ENCODE results near the gene OSBPL6. TPM values are rescaled to one million over a fixed set of nuclear protein-coding genes. Genes with fewer than 3 reads are reported as not detected.

OSBPL6 gene
- total RNA-seq, 1 donor from 2014 or later: 1.8 TPM

- DNase-seq (ENCODE audit: low spot score) (no peak), ATAC-seq (no peak)
- intact Hi-C loops (cut with DNase I): no loop called here
These were observed 71.5 kb downstream of the OSBPL6 start for GRCh38 chr2:178265851-178266250.

- intact Hi-C loops (cut with DNase I): no loop called here
- no peak for DNase-seq (ENCODE audit: low spot score)
- ATAC-seq: no peak
These were observed 72.1 kb downstream of the OSBPL6 start for GRCh38 chr2:178266445-178266844.

DNA sequence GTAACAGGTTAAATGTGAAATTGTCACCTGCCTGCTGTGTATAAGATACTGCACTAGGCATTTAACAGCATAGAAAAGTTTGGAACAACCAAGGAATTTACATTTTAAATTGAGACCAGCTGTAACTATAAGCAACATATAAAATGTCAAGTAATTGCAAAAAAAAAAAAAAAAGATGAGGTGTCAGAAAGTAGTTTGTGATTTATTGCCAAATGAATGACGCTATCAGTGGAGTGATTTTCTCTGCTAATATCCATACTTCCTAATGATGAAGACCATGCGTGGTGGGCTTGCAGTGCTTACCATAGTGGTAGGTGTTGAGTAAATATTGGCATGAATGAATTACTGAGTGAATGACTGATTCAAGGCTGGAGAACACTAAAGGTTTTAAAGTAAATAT is 73.3 kb downstream of the OSBPL6 start:
- intact Hi-C loops (cut with DNase I): no loop called here
- ATAC-seq: no peak
- DNase-seq (ENCODE audit: low spot score): no peak

- intact Hi-C loops (cut with DNase I): no loop called here
- ATAC-seq: no peak
- DNase-seq (ENCODE audit: low spot score): no peak
These were observed 74.1 kb downstream of the OSBPL6 start for GRCh38 chr2:178268435-178268834.

- ATAC-seq (no peak), DNase-seq (ENCODE audit: low spot score) (no peak)
- intact Hi-C loops (cut with DNase I): no loop called here
These were observed 75.3 kb downstream of the OSBPL6 start for GRCh38 chr2:178269438-178270224.

GRCh38 chr2:178270338-178270737 is 76.0 kb downstream of the OSBPL6 start:
- intact Hi-C loops (cut with DNase I): no loop called here
- DNase-seq (ENCODE audit: low spot score) (no peak), ATAC-seq (no peak)

- intact Hi-C loops (cut with DNase I): no loop called here
- no peak for DNase-seq (ENCODE audit: low spot score)
- ATAC-seq: no peak
These were observed 76.8 kb downstream of the OSBPL6 start for GRCh38 chr2:178271094-178271493.

DNA sequence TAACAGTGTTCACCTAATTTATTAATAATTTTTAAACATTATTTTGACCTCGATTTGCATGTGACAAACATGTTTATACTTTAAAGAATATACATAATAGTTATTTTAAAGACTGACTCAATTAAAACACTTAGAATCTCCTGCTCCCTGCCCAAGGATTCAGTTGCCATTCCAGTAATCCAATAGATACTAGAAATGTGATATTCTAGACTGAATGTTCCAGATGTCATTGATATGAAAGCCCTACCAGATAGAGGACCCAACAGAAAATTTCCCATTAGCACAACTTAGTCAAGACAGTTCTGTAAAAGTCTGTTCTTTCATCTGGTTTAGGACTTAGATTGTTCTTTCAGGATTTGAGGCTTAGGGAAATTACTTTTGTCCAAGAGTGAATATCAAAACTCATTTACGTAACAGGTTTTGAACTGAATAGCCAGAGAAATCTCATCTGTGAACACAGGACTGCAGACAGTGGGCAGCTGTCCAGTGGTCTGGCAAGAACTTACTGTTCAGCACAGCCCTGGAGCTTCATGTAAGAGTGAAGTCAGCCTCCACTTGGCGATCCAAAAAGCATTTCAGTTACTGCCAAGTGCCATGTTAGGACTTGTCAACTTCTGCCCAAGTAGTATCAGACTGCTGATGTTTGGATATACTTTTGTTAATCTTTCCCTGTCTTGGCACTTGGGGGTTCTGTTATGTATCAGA is 77.5 kb downstream of the OSBPL6 start:
- peak; percentile 92 for ATAC-seq
- intact Hi-C loops (cut with DNase I): no loop called here
- peak; percentile 81 for DNase-seq (ENCODE audit: low spot score)

GRCh38 chr2:178273787-178274360 is 79.6 kb downstream of the OSBPL6 start:
- intact Hi-C loops (cut with DNase I): no loop called here
- DNase-seq (ENCODE audit: low spot score) (no peak), ATAC-seq (no peak)

DNA sequence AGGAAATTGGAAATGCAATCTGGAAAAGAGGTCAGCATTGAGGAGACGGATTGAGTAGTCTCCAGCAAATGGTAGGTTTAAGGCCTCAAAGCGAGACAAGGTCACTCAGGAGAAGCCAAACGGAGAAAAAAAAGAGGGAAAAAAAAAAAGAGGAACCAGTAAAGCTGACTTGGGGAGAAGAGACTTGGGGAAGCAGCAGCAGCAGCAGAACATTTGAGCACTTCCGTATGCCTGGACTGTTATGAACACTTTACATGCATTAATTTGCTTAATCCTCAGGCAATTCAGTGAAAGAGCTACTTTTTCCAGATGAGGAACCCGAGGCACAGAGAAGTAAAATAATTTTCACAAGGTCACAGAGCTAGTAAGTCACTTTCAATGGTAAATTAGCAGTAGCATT is 81.3 kb downstream of the OSBPL6 start:
- no peak for DNase-seq (ENCODE audit: low spot score)
- intact Hi-C loops (cut with DNase I): no loop called here
- peak; percentile 31 for ATAC-seq

DNA sequence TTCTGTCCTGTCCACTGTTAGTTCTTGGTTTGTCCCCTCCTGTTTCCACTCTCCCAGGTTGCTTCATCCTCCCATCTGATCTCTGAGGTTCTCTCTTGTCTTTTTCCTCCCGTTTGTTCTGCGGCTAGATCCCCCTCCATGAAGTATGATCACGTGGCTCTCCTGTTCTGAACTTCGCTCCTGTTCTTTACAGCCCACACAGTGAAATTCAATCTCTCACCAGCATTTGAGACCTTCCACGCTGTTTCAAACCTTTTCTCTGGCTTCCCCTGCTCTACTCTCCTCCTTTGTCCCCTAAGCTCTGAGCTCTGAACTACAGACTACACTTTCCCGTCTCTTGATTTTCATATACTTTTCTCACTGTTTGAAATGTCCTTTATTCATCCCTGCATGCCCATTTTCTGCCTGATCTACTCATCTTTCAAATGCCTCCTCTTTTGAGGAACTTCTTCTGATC is 83.5 kb downstream of the OSBPL6 start:
- ATAC-seq (no peak), DNase-seq (ENCODE audit: low spot score) (no peak)
- intact Hi-C loops (cut with DNase I): no loop called here

GRCh38 chr2:178279142-178279541 is 84.8 kb downstream of the OSBPL6 start:
- intact Hi-C loops (cut with DNase I): no loop called here
- DNase-seq (ENCODE audit: low spot score): no peak
- ATAC-seq: no peak

DNA sequence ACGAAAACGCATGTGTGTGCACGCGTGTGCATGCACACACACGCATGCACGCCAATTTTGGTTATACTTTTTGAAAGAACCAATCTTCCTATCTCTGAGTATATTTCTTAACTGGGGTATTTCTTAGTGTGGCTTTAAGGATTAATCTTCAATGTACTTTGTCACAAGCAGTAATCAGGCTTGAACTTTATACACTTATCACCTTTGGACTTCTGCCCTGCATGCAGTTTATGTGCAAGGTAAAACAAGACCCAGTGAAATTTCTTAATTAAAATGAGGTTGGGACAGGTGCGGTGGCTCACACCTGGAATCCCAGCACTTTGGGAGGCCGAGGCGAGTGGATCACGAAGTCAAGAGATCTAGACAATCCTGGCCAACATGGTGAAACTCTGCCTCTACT is 85.3 kb downstream of the OSBPL6 start:
- DNase-seq (ENCODE audit: low spot score) (no peak), ATAC-seq (no peak)
- intact Hi-C loops (cut with DNase I): no loop called here

DNA sequence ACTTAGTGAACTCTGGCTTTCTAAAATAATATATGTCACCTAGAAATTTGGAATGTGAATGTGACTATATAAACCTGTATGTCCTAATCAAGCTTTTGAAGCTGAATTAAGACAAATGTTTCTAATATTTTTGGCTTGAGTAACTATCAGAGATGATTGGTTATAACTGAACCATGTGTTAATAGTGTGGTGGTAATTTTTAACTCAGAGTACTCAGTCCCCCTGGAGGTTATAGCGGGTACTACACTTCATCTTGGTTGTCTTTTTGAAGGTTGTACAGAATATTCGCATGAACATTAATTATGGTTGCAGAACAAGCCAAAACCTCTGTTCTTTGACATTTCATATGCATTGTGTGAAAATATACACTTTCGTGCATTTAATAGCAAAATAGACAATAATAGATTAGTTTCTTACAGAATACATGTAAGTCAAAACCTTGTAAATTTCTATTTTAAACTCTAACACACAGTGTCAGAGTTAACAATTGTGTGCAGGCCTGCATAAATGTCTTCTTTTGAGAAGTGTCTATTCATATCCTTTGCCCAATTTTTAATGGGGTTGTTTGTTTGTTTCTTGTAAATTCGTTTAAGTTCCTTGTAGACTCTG is 86.0 kb downstream of the OSBPL6 start:
- ATAC-seq (peak; percentile 57), DNase-seq (ENCODE audit: low spot score) (no peak)
- intact Hi-C loops (cut with DNase I): no loop called here

DNA sequence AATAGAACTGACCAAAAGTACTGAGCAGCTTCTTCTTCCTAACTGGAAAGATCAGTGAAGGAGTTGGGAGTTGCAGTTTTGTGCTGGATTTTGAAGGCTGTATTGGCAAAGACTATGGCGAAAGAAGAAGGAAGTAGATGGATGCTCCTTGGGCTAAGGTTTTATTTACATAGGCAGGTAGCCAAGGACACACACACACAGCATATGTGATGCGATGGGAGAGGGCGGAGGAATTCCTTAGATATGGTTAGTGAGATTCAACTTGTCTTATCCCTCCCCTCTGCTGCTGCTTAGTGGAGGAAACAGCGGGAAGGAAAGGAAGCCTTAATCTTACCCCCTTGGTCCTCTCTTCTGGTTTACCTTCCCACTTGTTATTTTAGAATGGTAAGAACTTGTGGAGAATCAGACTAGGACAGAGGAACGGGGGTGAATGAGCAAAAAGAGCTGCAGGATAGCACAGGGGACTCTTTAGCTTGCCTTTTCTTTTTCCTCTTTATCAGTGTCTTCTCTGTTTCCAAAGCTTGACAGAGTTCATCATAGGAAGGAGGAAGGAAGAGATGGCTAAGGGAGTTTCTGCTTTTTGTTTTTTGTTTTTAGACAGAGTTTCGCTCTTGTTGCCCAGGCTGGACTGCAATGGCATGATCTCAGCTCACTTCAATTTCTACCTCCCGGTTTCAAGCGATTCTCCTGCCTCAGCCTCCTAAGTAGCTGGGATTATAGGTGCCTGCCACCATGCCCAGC is 87.9 kb downstream of the OSBPL6 start:
- ATAC-seq (no peak), DNase-seq (ENCODE audit: low spot score) (no peak)
- intact Hi-C loops (cut with DNase I): no loop called here

DNA sequence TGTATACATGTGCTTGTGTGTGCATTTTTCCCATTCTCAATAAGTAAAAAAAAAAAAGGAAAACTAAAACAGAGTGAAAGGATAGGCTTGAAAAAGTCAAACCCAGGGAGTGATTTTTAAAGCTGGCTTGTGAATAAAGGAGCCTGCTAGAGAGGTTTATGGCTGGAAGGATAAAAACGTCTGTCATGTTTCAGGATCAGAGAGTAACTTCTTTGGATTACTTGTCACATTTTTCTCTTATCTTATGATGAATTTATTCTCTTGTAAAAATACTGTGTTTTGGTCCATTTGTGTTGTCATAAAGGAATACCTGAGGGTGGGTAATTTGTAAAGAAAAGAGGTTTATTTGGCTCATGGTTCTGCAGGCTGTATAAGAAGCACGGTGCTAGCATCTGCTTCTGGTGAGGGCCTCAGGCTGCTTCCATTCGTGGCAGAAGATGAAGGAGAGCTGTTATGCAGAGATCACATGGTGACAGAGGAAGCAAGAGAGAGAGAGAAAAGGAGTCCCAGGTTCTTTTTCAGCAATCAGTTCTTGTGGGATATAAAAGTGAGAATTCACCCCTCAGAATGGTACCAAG is 89.1 kb downstream of the OSBPL6 start:
- intact Hi-C loops (cut with DNase I): no loop called here
- ATAC-seq (no peak), DNase-seq (ENCODE audit: low spot score) (no peak)

DNA sequence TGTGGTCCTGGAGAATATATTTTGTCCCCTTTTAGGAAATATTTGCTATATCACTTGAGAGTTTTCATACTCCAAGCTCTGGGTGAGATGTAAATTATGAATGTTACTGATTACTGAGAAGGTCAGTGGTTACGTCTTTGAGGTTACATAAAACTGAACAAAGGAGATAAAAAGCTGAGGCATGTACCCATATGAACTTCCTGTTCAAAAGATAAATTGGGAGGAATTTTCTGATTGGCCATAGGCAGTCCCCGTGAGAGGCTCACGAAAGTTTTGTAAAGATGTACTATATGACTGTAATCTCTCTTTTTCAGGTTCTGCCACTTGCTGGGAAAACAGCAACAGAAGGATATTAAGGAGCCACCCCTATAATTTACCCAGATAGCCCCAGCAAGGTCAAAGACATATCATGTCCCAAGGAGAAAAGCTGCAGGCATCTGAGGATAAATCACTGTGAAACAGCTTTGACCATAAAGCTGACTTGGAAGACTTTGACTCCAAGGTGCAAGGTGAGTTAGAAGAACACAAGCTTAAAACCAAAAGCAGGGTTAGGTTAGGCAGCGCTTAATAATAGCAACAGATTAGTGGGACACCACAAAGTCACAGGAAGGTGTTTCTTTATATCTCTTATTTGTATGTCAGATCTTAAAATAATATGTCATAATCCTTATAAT is 90.4 kb downstream of the OSBPL6 start:
- ATAC-seq (no peak), DNase-seq (ENCODE audit: low spot score) (no peak)
- intact Hi-C loops (cut with DNase I): no loop called here

GRCh38 chr2:178285287-178285615 is 90.9 kb downstream of the OSBPL6 start:
- intact Hi-C loops (cut with DNase I): no loop called here
- DNase-seq (ENCODE audit: low spot score) (no peak), ATAC-seq (no peak)
